OCI-LY1 (cell line): Measurements from ENCODE around the gene ATXN3.

ENCODE experiments used
- H2AFZ ChIP-seq: fragments of 200-600 bp; sonication (generic), shearing (Covaris generic); 2 replicates; pipeline ENCODE4 v1.6.0; 2014; ENCODE audit warnings: antibody characterized with exemption, mild to moderate bottlenecking, low read length
- H3F3A ChIP-seq: fragments of 200-600 bp; sonication (generic), shearing (Covaris generic); 2 replicates; pipeline ENCODE4 v1.6.0; 2014; ENCODE audit warnings: mild to moderate bottlenecking, antibody characterized with exemption, low read length, moderate library complexity; ENCODE audit not compliant: insufficient read depth
- H3K27ac ChIP-seq: fragments of 200-600 bp; sonication (generic); 2 replicates; pipeline ENCODE4 v1.5.1; 2014; ENCODE audit warnings: low read length, mixed run types, mild to moderate bottlenecking, low read depth; ENCODE audit not compliant: poor library complexity, severe bottlenecking
- H3K27me3 ChIP-seq: fragments of 200-600 bp; sonication (generic); 2 replicates; pipeline ENCODE4 v1.6.0; 2014; ENCODE audit warnings: antibody characterized with exemption, mild to moderate bottlenecking, low read length, moderate library complexity; ENCODE audit not compliant: insufficient read depth
- H3K36me3 ChIP-seq: fragments of 200-600 bp; sonication (generic); 2 replicates; pipeline ENCODE4 v1.6.1; 2014; ENCODE audit warnings: mild to moderate bottlenecking, antibody characterized with exemption, low read length, moderate library complexity, mixed read lengths; ENCODE audit not compliant: insufficient read depth
- H3K4me1 ChIP-seq: fragments of 200-600 bp; sonication (generic); 2 replicates; pipeline ENCODE4 v1.5.1; 2014; ENCODE audit warnings: mild to moderate bottlenecking, low read length, moderate library complexity; ENCODE audit not compliant: insufficient read depth, severe bottlenecking
- H3K4me2 ChIP-seq: fragments of 200-600 bp; sonication (generic), shearing (Covaris generic); 2 replicates; pipeline ENCODE4 v1.6.1; 2014; ENCODE audit warnings: low read length
- H3K4me3 ChIP-seq: fragments of 200-600 bp; sonication (generic); 2 replicates; pipeline ENCODE4 v1.5.1; 2014; ENCODE audit warnings: low read length, low read depth, mild to moderate bottlenecking, mixed read lengths; ENCODE audit not compliant: poor library complexity, severe bottlenecking
- H3K79me2 ChIP-seq: fragments of 200-600 bp; shearing (Covaris generic); 2 replicates; pipeline ENCODE4 v1.6.1; 2016; ENCODE audit warnings: mixed run types, low read length, mixed read lengths; ENCODE audit not compliant: insufficient read depth
- H3K9ac ChIP-seq: fragments of 200-600 bp; sonication (generic), shearing (Covaris generic); 2 replicates; pipeline ENCODE4 v1.6.1; 2014; ENCODE audit warnings: mild to moderate bottlenecking, low read length, mixed read lengths
- H3K9me2 ChIP-seq: fragments of 200-600 bp; sonication (generic), shearing (Covaris generic); 2 replicates; pipeline ENCODE4 v1.6.1; 2014; ENCODE audit warnings: low read depth, mild to moderate bottlenecking, low read length, mixed read lengths
- H3K9me3 ChIP-seq: fragments of 200-600 bp; shearing (Covaris generic); 2 replicates; pipeline ENCODE4 v1.6.1; 2014; ENCODE audit warnings: low read length, mixed read lengths
- H4K20me1 ChIP-seq: fragments of 200-600 bp; sonication (generic), shearing (Covaris generic); 2 replicates; pipeline ENCODE4 v1.6.0; 2016; ENCODE audit warnings: mild to moderate bottlenecking, low read length; ENCODE audit not compliant: insufficient read depth
- CTCF ChIP-seq: fragments of 200-600 bp; sonication (generic), shearing (Covaris generic); IDR thresholded peaks from 2 replicates; pipeline ENCODE4 v1.5.1; 2017; ENCODE audit warnings: mild to moderate bottlenecking, antibody characterized with exemption, low read length, moderate library complexity, mixed read lengths
- EZH2 ChIP-seq: fragments of 200-600 bp; sonication (generic), shearing (Covaris generic); IDR thresholded peaks from 2 replicates; pipeline ENCODE4 v1.8.0; 2017; ENCODE audit warnings: borderline replicate concordance, mixed run types, mild to moderate bottlenecking, antibody characterized with exemption, low read length, moderate library complexity, mixed read lengths

Gene ATXN3

GRCh38 chr14:92122351-92122677, 15.9 kb upstream of the ATXN3 start:
- H2AFZ ChIP-seq: no peak overlapping the region
- H3K4me3 ChIP-seq: peak overlapping the region; percentile 96
- peaks cover 40% of the 10 kb centered on the region for H3K4me1 ChIP-seq
- no peaks in the 10 kb centered on the region for H3K9me3 ChIP-seq
- peaks cover 63% of the 10 kb centered on the region for H3K36me3 ChIP-seq
- peak overlapping the region; percentile 81 for H3K4me2 ChIP-seq
- no peaks in the 10 kb centered on the region for H3K9me2 ChIP-seq
- no peaks in the 10 kb centered on the region for H4K20me1 ChIP-seq
- H3F3A ChIP-seq: no peaks in the 10 kb centered on the region
- H3K9ac ChIP-seq: peak overlapping the region; percentile 98
- peak overlapping the region; percentile 73 for H3K27ac ChIP-seq
- TF ChIP-seq CTCF: no peak
- no peak for TF ChIP-seq EZH2
- no peaks in the 10 kb centered on the region for H3K27me3 ChIP-seq
- H3K79me2 ChIP-seq: peaks cover 18% of the 10 kb centered on the region

GRCh38 chr14:92121670-92122350, 15.4 kb upstream of the ATXN3 start, which contains the start of the genes CPSF2 and NDUFB1:
CPSF2 (plus strand) TSS chr14:92121969; CDS start chr14:92130985, 9,016 bp downstream.
NDUFB1 (minus strand) TSS chr14:92121706; CDS start chr14:92117637, 4,069 bp downstream.
- Histone ChIP-seq H3K27me3 (no peaks in the 10 kb centered on the region), H3K9me2 (no peaks in the 10 kb centered on the region), H3K9ac (peak within 1 kb of the TSS; percentile 98), H3K9me3 (no peaks in the 10 kb centered on the region), H4K20me1 (no peaks in the 10 kb centered on the region), H2AFZ (no peak within 1 kb of the TSS), H3K4me1 (peaks cover 40% of the 10 kb centered on the region), H3K4me3 (peak within 1 kb of the TSS; percentile 96), H3F3A (peaks cover 1% of the 10 kb centered on the region; the same call in 1 of the 2 replicates), H3K79me2 (peaks cover 18% of the 10 kb centered on the region), H3K27ac (peak within 1 kb of the TSS; percentile 73), H3K4me2 (peak within 1 kb of the TSS; percentile 81), H3K36me3 (peaks cover 63% of the 10 kb centered on the region)
- TF ChIP-seq EZH2 (no peak), CTCF (no peak)

- Histone ChIP-seq H3K79me2 (peaks cover 18% of the 10 kb centered on the region), H3K27me3 (no peaks in the 10 kb centered on the region), H3K9ac (peak overlapping the region; percentile 98), H4K20me1 (no peaks in the 10 kb centered on the region), H3K36me3 (peaks cover 62% of the 10 kb centered on the region), H3K4me1 (peaks cover 40% of the 10 kb centered on the region), H3K27ac (peak overlapping the region; percentile 73), H3K4me3 (peak overlapping the region; percentile 96), H3K4me2 (peak overlapping the region; percentile 81), H3K9me2 (no peaks in the 10 kb centered on the region), H3K9me3 (no peaks in the 10 kb centered on the region), H3F3A (peaks cover 3% of the 10 kb centered on the region; the same call in 1 of the 2 replicates), H2AFZ (no peak overlapping the region)
- TF ChIP-seq EZH2: no peak
- TF ChIP-seq CTCF: no peak
Observed at GRCh38 chr14:92121207-92121669, 14.9 kb upstream of the ATXN3 start.
